H1 (cell line): ENCODE results near the gene ADGRF5.

Experiments used
- ASH2L ChIP-seq: fragments of 200-600, 300-600 bp; sonication (generic); IDR thresholded peaks from one replicate; pipeline ENCODE4 v1.7.1; 2017; ENCODE audit warnings: low read length
- CBX8 ChIP-seq: fragments of 300-800, 300-1000 bp; sonication (generic); IDR thresholded peaks from 2 replicates; pipeline ENCODE4 v1.7.1; 2016; ENCODE audit warnings: low read depth, low read length, borderline replicate concordance
- CEBPB ChIP-seq: IDR thresholded peaks from 2 replicates; pipeline ENCODE4 v1.6.1; 2012; ENCODE audit warnings: low read depth, low read length
- CHD2 ChIP-seq: IDR thresholded peaks from 2 replicates; pipeline ENCODE4 v1.6.1; 2012; ENCODE audit warnings: low read length, improper control_type of control experiment
- CTCF ChIP-seq, 3 experiments: IDR thresholded peaks; 1 replicate in 2 of 3; 2 replicates in 1 of 3; pipeline versions ENCODE4 v1.5.1 to v1.6.1; 2011; ENCODE audit warnings: low read length in 3 of 3, mild to moderate bottlenecking in 3 of 3, inconsistent platforms in 2 of 3, low read depth in 1 of 3, moderate library complexity in 1 of 3; ENCODE audit not compliant: insufficient read depth in 1 of 3; ENCODE audit errors: control extremely low read depth in 1 of 3
- EZH2 ChIP-seq: fragments of 200-600 bp; sonication (generic); IDR thresholded peaks from 2 replicates; pipeline ENCODE4 v1.7.1; 2012; ENCODE audit warnings: low read depth, mild to moderate bottlenecking, moderate library complexity, low read length, inconsistent platforms; ENCODE audit not compliant: severe bottlenecking
- HDAC6 ChIP-seq: IDR thresholded peaks from one replicate; pipeline ENCODE4 v1.7.1; 2012; ENCODE audit warnings: low read depth, mild to moderate bottlenecking, inconsistent platforms, low read length, moderate library complexity
- PHF8 ChIP-seq: fragments of 200-600 bp; sonication (generic); conservative IDR thresholded peaks from 2 replicates; pipeline ENCODE4 v1.7.1; 2012; ENCODE audit warnings: low read depth, mild to moderate bottlenecking, inconsistent platforms, low read length, moderate library complexity
- POLR2A ChIP-seq, 2 experiments: IDR thresholded peaks; 1 replicate in 1 of 2; 2 replicates in 1 of 2; pipeline ENCODE4 v1.6.1; 2011; ENCODE audit warnings: low read depth in 2 of 2, low read length in 2 of 2, mild to moderate bottlenecking in 2 of 2; ENCODE audit errors: control extremely low read depth in 1 of 2
- POLR2AphosphoS5 ChIP-seq: IDR thresholded peaks from 2 replicates; pipeline ENCODE4 v1.6.1; 2011; ENCODE audit warnings: low read depth, low read length
- RNF2 ChIP-seq: fragments of 200-900, 300-1000 bp; sonication (generic); IDR thresholded peaks from 2 replicates; pipeline ENCODE4 v1.7.1; 2016; ENCODE audit warnings: borderline replicate concordance, low read depth, mild to moderate bottlenecking, antibody characterized with exemption, low read length; ENCODE audit not compliant: poor library complexity, severe bottlenecking; ENCODE audit errors: missing control alignments

GRCh38 chr6:46808806-46809205 lies 112.9 kb downstream of the ADGRF5 start:
- no peak for TF ChIP-seq ASH2L
- TF ChIP-seq CEBPB: no peak
- TF ChIP-seq POLR2AphosphoS5: no peak
- TF ChIP-seq POLR2A (IDR thresholded peaks at IDR 0.05; ENCODE audit: control extremely low read depth in 1 of 2, low read depth in 2 of 2, low read length in 2 of 2): no peak
- no peak for TF ChIP-seq EZH2
- TF ChIP-seq CHD2: no peak
- TF ChIP-seq CBX8: no peak
- TF ChIP-seq PHF8: no peak
- TF ChIP-seq HDAC6: no peak
- TF ChIP-seq CTCF (IDR thresholded peaks at IDR 0.05; ENCODE audit: control extremely low read depth in 1 of 3, insufficient read depth in 1 of 3, low read depth in 1 of 3, low read length in 3 of 3): no peak
- no peak for TF ChIP-seq RNF2
